HTR-8/SVneo (cell line): ENCODE measurements around the gene NMB.

Source experiments
- DNase-seq: peaks from one replicate; pipeline ENCODE4 v3.0.0; 2011; ENCODE audit warnings: low spot score, mixed read lengths; ENCODE audit not compliant: insufficient read length
- FAIRE-seq: peaks from 2 replicates; lab custom pipeline; 2011; peaks lifted over from hg19 to GRCh38; lab: Jason Lieb, UNC

Gene NMB

GRCh38 chr15:84621358-84621979, 36.5 kb downstream of the NMB start:
- DNase-seq (no peak), FAIRE-seq (no peak)

DNA sequence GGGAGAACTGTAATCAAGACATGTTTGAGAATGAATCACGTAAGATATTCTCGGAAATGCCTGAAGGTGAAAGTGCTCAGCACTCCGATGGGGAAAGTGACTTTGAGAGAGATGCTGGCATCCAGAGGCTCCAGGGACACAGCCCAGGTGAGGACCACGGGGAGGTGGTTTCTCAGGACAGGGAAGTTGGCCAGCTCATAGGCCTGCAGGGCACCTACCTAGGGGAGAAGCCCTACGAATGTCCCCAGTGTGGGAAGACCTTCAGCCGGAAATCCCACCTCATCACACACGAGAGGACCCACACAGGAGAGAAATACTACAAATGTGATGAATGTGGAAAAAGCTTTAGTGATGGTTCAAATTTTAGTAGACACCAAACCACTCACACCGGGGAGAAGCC, 37.4 kb downstream of the NMB start:
- FAIRE-seq (no peak), DNase-seq (no peak)

DNA sequence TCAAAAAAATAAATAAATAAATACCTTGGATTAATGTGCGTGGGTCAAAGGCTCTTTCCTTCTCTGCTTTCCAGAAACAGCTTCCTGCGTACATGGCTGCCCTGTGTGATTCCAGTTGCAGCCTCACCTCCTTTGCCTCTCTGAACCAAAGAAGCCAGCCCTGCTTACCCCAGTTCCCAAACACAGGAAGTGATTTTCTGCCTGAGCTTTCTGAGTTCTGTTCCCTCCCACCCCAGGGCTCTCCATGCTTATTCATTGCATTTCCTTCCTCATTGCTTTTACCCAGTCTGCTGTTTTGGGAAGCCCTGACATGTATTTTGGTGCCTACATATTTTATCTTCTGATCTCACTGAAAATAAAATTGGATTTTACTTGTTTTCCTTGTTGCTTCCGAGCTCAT, 41.8 kb downstream of the NMB start:
- FAIRE-seq: no peak
- no peak for DNase-seq

GRCh38 chr15:84611631-84612030, 46.4 kb downstream of the NMB start:
- FAIRE-seq (no peak), DNase-seq (no peak)

DNA sequence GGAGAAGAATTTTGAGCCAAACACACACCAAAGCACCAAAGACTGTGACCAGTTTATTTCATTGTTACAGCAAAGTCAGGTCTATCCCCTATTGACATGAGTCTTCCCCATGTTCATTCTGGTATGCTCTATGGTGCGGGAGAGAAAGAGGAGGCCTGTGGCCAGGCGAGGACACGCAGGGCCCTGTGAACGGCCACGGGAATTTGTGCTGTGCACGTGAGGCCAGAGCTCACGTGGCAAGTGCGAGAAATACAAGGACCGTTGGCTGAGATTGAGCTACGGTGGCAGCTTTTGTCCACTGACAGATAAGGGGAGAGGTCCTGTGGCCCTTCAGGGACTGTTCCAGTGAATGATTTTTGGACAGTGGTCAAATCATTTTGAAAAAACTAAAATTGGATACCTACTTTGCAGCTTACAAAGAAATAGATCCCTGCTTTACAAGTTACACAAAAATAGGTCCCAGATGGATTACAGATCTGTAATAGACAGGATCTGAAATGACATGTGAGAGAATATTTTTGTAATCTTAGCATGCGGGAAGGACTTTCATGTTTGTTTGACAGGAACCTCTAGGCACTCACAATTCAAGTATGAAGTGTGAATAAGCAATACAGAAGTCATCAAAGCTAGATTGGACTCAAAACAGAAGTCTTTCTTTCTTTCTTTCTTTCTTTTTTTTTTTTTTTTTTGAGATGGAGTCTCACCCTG, 48.0 kb downstream of the NMB start:
- no peak for DNase-seq
- FAIRE-seq: no peak

- no peak for FAIRE-seq
- DNase-seq: no peak
Observed at GRCh38 chr15:84608707-84609284, 49.2 kb downstream of the NMB start.

- no peak for FAIRE-seq
- DNase-seq: no peak
Observed at GRCh38 chr15:84606653-84607120, 51.3 kb downstream of the NMB start.

DNA sequence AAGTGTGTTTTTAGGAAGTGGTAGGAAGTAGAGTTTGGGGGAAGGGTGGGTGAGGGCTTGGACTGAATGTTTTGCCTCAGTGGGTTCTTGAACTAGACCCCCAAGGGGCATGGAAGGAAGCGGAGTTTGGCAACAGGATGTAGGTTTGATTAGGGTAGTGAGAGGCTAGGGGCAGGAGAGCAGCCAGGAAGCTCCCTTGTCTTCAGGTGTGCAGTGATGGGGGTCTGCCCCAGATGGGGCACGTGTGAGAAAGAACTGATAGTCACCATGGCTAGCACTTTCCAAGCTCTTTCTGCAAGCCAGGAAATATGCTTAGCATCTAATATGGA, 52.5 kb downstream of the NMB start:
- no peak for FAIRE-seq
- no peak for DNase-seq
